Erythroblast (primary cell): ENCODE results near the gene SEMA3A.

ENCODE experiments used
- GATA1 ChIP-seq: IDR thresholded peaks from 2 replicates; pipeline ENCODE4 v1.6.1; 2011; ENCODE audit warnings: low read depth, mild to moderate bottlenecking, control low read depth, low read length, moderate library complexity
- POLR2A ChIP-seq: IDR thresholded peaks from 2 replicates; pipeline ENCODE4 v1.6.1; 2011; ENCODE audit warnings: mild to moderate bottlenecking, low read length

GRCh38 chr7:84110400-84110799, 84.2 kb downstream of the SEMA3A start:
- TF ChIP-seq POLR2A (no peak), GATA1 (no peak)
